GM18951 (cell line): ENCODE results near the gene POPDC3.

ENCODE experiments used
- POLR2A ChIP-seq: IDR thresholded peaks from 4 replicates; pipeline ENCODE4 v1.6.1; 2011; ENCODE audit warnings: mild to moderate bottlenecking; ENCODE audit not compliant: insufficient read length, insufficient read depth; ENCODE audit errors: extremely low read depth
- in situ Hi-C: fragments of 300-500 bp; cut with MboI; formaldehyde crosslinking; loops from one replicate; pipeline ENCODE4 v1.12.0; 2022; ENCODE audit warnings: low sequenced_read_pairs, mixed read lengths, inconsistent platforms; ENCODE audit not compliant: unreplicated experiment

The POPDC3 gene

GRCh38 chr6:105209950-105210706 is 30.3 kb upstream of the POPDC3 start:
- no peak for TF ChIP-seq POLR2A
- in situ Hi-C loops: no loop called here

GRCh38 chr6:105207524-105208269 is 27.9 kb upstream of the POPDC3 start:
- no peak for TF ChIP-seq POLR2A
- in situ Hi-C loops: no loop called here

DNA sequence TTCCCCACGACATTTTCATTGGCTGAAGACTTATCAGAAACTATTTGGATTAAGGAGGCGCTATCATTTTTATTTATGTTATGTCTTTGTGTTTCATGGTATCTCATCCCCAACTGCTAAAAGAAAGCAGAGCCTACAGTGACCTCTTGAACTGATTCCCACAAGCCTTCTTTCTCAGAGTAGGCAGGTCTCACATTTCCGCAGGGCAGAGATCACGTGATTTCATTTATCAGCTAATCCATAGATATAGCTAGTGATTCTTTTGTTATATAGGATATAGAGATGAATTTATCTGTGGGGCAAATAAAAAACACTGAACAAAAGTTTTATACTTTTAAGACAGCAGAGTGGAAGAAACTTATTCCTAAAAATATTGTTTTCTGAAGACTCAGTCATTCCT is 25.0 kb upstream of the POPDC3 start:
- in situ Hi-C loops: no loop called here
- no peak for TF ChIP-seq POLR2A

- in situ Hi-C loops: no loop called here
- no peak for TF ChIP-seq POLR2A
These were observed 24.5 kb upstream of the POPDC3 start for GRCh38 chr6:105204331-105204730.

- in situ Hi-C loops: no loop called here
- TF ChIP-seq POLR2A: no peak
These were observed 22.7 kb upstream of the POPDC3 start for GRCh38 chr6:105202486-105202885.

DNA sequence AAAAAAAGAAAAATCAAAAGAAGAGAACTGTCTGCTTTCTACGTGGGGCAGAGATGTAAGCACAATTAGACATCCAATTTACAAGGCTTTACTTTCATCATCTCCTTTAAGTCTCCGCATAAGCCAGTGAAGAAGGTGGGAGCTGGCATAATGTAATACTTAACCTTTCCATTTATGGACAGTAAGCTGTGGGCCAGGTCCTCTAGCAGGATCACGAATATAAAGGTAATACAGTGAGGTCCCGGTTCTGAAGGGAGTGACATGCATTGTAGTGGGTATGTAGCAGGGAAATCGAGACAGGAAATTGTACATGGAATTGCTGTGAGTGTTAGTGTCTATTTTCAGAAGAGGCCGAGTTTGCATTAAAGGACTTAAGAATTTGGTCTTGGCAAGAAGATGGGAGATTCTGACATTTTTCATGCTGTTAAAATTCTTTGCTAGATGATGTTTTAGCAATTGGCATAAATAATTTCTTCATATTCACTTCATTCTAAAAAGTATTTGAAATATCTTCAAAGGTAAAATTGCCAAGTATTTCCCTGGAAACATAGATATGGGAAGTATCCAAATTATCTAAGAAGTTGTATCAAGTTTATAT is 20.4 kb upstream of the POPDC3 start:
- no peak for TF ChIP-seq POLR2A
- in situ Hi-C loops: no loop called here

DNA sequence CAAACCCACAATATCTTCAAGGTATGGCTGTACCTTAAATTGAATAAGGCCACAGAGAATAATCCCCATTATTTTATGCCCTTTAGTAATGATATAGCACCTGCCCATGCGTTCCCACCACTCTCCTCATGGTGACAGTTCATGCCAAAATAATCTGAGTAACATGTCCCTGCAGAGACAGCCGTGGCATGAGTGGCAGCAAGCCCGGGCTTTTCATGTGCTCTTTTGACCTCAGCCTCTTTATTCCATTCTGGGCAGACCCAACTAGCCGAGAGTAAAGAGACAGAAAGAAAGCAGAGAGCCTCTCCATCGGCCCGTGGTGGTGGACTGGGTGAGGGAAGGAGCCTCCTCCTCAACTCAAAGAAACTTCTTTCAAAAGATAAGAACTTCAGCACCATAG is 19.9 kb upstream of the POPDC3 start:
- in situ Hi-C loops: no loop called here
- TF ChIP-seq POLR2A: no peak

GRCh38 chr6:105196076-105196475 is 16.3 kb upstream of the POPDC3 start:
- TF ChIP-seq POLR2A: no peak
- in situ Hi-C loops: no loop called here

- in situ Hi-C loops: no loop called here
- no peak for TF ChIP-seq POLR2A
These were observed 14.8 kb upstream of the POPDC3 start for GRCh38 chr6:105194591-105194990.

DNA sequence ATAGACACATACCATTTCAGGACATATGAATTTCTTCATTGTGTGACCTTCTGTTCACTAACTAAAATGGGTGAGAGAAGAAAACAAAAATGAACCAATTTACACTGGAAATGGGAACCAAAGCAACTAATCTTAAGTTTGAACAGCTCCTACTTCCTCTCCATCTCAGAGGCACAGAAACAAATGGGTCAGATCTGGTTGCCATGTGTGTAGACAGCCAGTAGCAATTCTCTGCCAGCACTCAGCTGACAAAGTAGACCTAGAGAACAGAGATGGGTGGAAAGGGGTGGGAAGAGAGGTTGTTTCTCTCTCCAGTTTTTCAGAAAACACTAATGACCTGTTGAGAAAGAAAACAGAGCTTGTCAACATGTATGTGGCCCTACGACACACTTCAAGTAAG is 14.3 kb upstream of the POPDC3 start:
- in situ Hi-C loops: no loop called here
- TF ChIP-seq POLR2A: no peak

- TF ChIP-seq POLR2A: no peak
- in situ Hi-C loops: no loop called here
These were observed 13.8 kb upstream of the POPDC3 start for GRCh38 chr6:105193647-105194046.

DNA sequence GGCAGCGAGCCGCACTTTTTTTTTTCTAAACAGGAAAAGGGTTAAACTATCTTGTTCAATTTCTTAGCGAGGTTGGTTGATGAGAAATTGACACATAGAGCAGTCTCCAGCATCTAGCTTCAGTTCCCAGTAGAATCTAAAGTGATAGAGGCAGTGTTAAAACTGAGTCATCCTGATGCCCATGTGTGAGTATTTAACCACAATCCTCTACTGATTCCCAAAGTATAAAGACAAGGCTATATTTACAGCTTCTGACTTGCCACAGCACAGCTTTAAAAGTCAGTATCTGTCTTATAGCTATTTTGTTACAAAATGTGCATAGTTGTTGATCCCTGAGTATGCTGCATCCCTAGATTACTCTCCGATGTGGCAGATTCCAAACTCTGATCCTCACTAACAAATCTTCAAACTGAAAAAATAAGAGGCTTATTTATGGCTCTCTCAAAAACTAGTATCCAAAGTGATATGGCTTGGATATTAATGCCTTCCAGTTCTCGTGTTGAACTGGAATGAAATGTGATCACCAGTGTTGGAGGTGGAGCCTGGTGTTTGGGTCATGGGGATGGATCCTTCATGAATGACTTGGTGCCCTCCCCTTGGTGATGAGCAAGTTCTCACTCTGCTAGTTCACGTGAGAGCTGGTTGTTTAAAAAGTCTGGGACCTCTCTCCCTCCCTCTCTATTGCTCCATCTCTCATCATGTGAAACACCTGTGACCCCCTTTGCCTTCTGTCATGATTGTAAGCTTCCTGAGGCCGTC is 13.1 kb upstream of the POPDC3 start:
- no peak for TF ChIP-seq POLR2A
- in situ Hi-C loops: no loop called here

DNA sequence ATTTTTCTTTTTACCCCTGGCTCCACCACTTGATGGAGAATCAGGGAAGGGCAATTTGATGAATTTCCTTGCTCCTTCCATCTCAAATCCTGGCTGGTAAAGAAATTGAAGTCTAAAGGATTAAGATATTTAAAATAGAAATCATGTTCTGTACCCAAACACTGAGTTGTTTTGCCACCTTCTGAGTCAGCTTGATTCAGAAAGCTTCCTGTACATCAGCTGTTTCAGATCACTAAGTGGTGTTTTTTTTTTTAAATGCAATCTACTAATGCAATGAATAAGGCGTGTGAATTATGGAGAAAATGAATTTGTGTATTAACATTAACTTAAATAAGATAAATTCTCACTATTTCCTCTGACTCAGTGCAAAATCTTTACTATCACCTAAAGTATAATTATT is 11.5 kb upstream of the POPDC3 start:
- in situ Hi-C loops: no loop called here
- no peak for TF ChIP-seq POLR2A
